A549 (cell line): ENCODE results near the gene DOK5. TPM values are rescaled to one million over a fixed set of nuclear protein-coding genes. Genes with fewer than 3 reads are reported as not detected.

Source experiments
- ATAC-seq, 2 experiments: fragments of 200-7000 bp in 1 of 2; fragments of >200 bp in 1 of 2; cut with Nextera tagmentation in 1 of 2; cut with Tn5 transposase in 1 of 2; 3 replicates each; pipeline versions ENCODE4 v1.8.0 to v1.9.1; 2018 to 2020; ENCODE audit warnings: mild to moderate bottlenecking in 1 of 2, moderate library complexity in 1 of 2
- CTCF ChIA-PET: fragments of 300-600 bp; sonication (Branson Sonifier 250); formaldehyde crosslinking; extraction: SDS; loops from one replicate; lab custom pipeline; 2021; ENCODE audit warnings: antibody characterized with exemption, inconsistent platforms; lab: Yijun Ruan, JAX
- POLR2A ChIA-PET: fragments of 350-600 bp; formaldehyde crosslinking; extraction: SDS; loops from one replicate; lab custom pipeline; 2021; ENCODE audit warnings: antibody characterized with exemption, inconsistent platforms; lab: Yijun Ruan, JAX
- DNase-seq, 2 experiments: peaks; one replicate each; pipeline versions ENCODE4 v3.0.0 to v3.0.0-alpha.2; 2011 to 2016; ENCODE audit warnings: low read depth in 1 of 2, low spot score in 1 of 2
- FAIRE-seq: peaks from 2 replicates; lab custom pipeline; 2011; peaks lifted over from hg19 to GRCh38; lab: Jason Lieb, UNC
- H3K27ac ChIP-seq, 2 experiments: fragments of >200 bp; sonication (Bioruptor Twin); formaldehyde crosslinking; 3 replicates each; pipeline ENCODE4 v1.5.1; 2016 to 2017
- H3K4me1 ChIP-seq: fragments of >200 bp; sonication (Bioruptor Twin); formaldehyde crosslinking; 3 replicates; pipeline ENCODE4 v1.6.1; 2016
- H3K4me2 ChIP-seq: fragments of >200 bp; sonication (Bioruptor Twin); formaldehyde crosslinking; 3 replicates; pipeline ENCODE4 v1.6.1; 2016
- H3K4me3 ChIP-seq: fragments of >200 bp; sonication (Bioruptor Twin); formaldehyde crosslinking; 3 replicates; pipeline ENCODE4 v1.5.1; 2016
- H3K9me3 ChIP-seq: fragments of >200 bp; sonication (Bioruptor Twin); formaldehyde crosslinking; 3 replicates; pipeline ENCODE4 v1.6.1; 2016
- BCL3 ChIP-seq: fragments of >200 bp; sonication (Bioruptor Twin); formaldehyde crosslinking; IDR thresholded peaks from 3 replicates; pipeline ENCODE4 v1.6.1; 2016
- BHLHE40 ChIP-seq: IDR thresholded peaks from 2 replicates; pipeline ENCODE4 v1.6.1; 2012; ENCODE audit warnings: low read depth, low read length, inconsistent platforms
- CBX2 ChIP-seq: fragments of 200-600 bp; sonication (generic); IDR thresholded peaks from 2 replicates; pipeline ENCODE4 v1.6.1; 2016; ENCODE audit warnings: low read depth, mild to moderate bottlenecking, borderline replicate concordance
- CBX8 ChIP-seq: fragments of 200-600 bp; sonication (generic); IDR thresholded peaks from 2 replicates; pipeline ENCODE4 v1.6.1; 2016
- CHD2 ChIP-seq: fragments of 150-350 bp; IDR thresholded peaks from 2 replicates; pipeline ENCODE4 v1.6.1; 2014; ENCODE audit warnings: low read length; ENCODE audit not compliant: partially characterized antibody
- EHMT2 ChIP-seq: fragments of 200-600 bp; sonication (generic); IDR thresholded peaks from 2 replicates; pipeline ENCODE4 v1.6.1; 2016; ENCODE audit warnings: antibody characterized with exemption, low read depth, mild to moderate bottlenecking, moderate library complexity
- ELK1 ChIP-seq: fragments of 150-350 bp; IDR thresholded peaks from 2 replicates; pipeline ENCODE4 v1.6.1; 2014; ENCODE audit warnings: low read depth, mild to moderate bottlenecking, low read length
- EP300 ChIP-seq, 2 experiments: fragments of >200 bp; sonication (Bioruptor Twin); formaldehyde crosslinking; IDR thresholded peaks; 2 replicates in 1 of 2; 3 replicates in 1 of 2; pipeline ENCODE4 v1.6.1; 2016 to 2017
- ESRRA ChIP-seq: fragments of 150-350 bp; IDR thresholded peaks from 2 replicates; pipeline ENCODE4 v1.6.1; 2014; ENCODE audit warnings: mild to moderate bottlenecking, low read length, borderline replicate concordance
- FOXS1 ChIP-seq: fragments of 250-450 bp; sonication (Bioruptor Pico); IDR thresholded peaks from 2 replicates; pipeline ENCODE4 v1.5.0; 2020; ENCODE audit warnings: mild to moderate bottlenecking, moderate library complexity
- JUNB ChIP-seq: fragments of >200 bp; sonication (Bioruptor Twin); formaldehyde crosslinking; IDR thresholded peaks from 2 replicates; pipeline ENCODE4 v1.6.1; 2016
- MAX ChIP-seq: IDR thresholded peaks from 2 replicates; pipeline ENCODE4 v1.6.1; 2012
- NPAS2 ChIP-seq: fragments of 250-450 bp; sonication (Bioruptor Pico); IDR thresholded peaks from 2 replicates; pipeline ENCODE4 v1.8.0; 2022; ENCODE audit warnings: mild to moderate bottlenecking, moderate library complexity, borderline replicate concordance
- PBX3 ChIP-seq: IDR thresholded peaks from 2 replicates; pipeline ENCODE4 v1.6.1; 2012
- POLR2AphosphoS2 ChIP-seq: conservative IDR thresholded peaks from 2 replicates; pipeline ENCODE4 v1.6.1; 2012; ENCODE audit warnings: low read length, improper control_type of control experiment, inconsistent platforms
- RCOR1 ChIP-seq: fragments of 150-350 bp; IDR thresholded peaks from 2 replicates; pipeline ENCODE4 v1.6.1; 2014; ENCODE audit warnings: antibody characterized with exemption, low read length, low read depth
- REST ChIP-seq: fragments of 200-600 bp; sonication (generic); IDR thresholded peaks from 2 replicates; pipeline ENCODE4 v1.6.1; 2016; ENCODE audit warnings: antibody characterized with exemption, mild to moderate bottlenecking, moderate library complexity
- RFX5 ChIP-seq: fragments of 450-650 bp; IDR thresholded peaks from 2 replicates; pipeline ENCODE4 v1.7.1; 2014; ENCODE audit warnings: antibody characterized with exemption, mild to moderate bottlenecking, moderate library complexity
- SMC3 ChIP-seq: fragments of >200 bp; sonication (Bioruptor Twin); formaldehyde crosslinking; IDR thresholded peaks from 3 replicates; pipeline ENCODE4 v1.6.1; 2018; ENCODE audit warnings: inconsistent platforms
- USF2 ChIP-seq: fragments of 450-650 bp; IDR thresholded peaks from 2 replicates; pipeline ENCODE4 v1.6.1; 2014; ENCODE audit warnings: antibody characterized with exemption
- ZSCAN20 ChIP-seq: fragments of 250-450 bp; sonication (Bioruptor Pico); IDR thresholded peaks from 2 replicates; pipeline ENCODE4 v1.8.0; 2022; ENCODE audit warnings: mild to moderate bottlenecking, moderate library complexity
- WGBS: methylation state at CpG from one replicate; pipeline ENCODE4 v1.1.6; 2017; ENCODE audit errors: missing lambda C conversion rate; 5-methylcytosine and 5-hydroxymethylcytosine counted together
- polyA plus RNA-seq, 4 experiments: library from polyadenylated mRNA; depleted of rRNA in 3 of 4; stranded (reverse); fragments of >200 nt; fragmentation: RNase III in 1 of 4; extraction: RNeasy Plus Mini Kit Qiagen cat#74134 plus additional on column Dnase treatment in 1 of 4; gene quantifications; 2 replicates in 3 of 4; 3 replicates in 1 of 4; pipeline ENCODE4 v1.2.3, GENCODE V29; 2011 to 2017

Gene DOK5
- polyA plus RNA-seq, 2 of the 4 experiments (the other 2 are of a cell fraction): not detected

GRCh38 chr20:54554006-54554405 is 78.6 kb downstream of the DOK5 start:
- no peak for FAIRE-seq
- Histone ChIP-seq H3K4me2 (no peak overlapping the region), H3K4me1 (no peaks in the 10 kb centered on the region), H3K27ac (no peak overlapping the region), H3K4me3 (no peak overlapping the region), H3K9me3 (no peaks in the 10 kb centered on the region)
- no peak for TF ChIP-seq POLR2AphosphoS2
- no peak for TF ChIP-seq ESRRA
- no peak for TF ChIP-seq RFX5
- TF ChIP-seq CBX2: no peak
- ATAC-seq: no peak
- no peak for DNase-seq
- CTCF ChIA-PET: interaction anchor here (0.6 to 1.5 kb wide), 3 partner anchors 11 to 335 kb away, joined by 3 read pairs; no protein-coding TSS in a partner anchor
- POLR2A ChIA-PET: no interaction called here

GRCh38 chr20:54555150-54555549 is 79.8 kb downstream of the DOK5 start:
- no peak for ATAC-seq
- CTCF ChIA-PET: interaction anchor here (1.5 kb wide), 1 partner anchor 9 kb away, joined by 3 read pairs; no protein-coding TSS in a partner anchor

GRCh38 chr20:54556406-54556805 is 81.0 kb downstream of the DOK5 start:
- CTCF ChIA-PET: no interaction called here
- ATAC-seq (no peak), FAIRE-seq (no peak), DNase-seq (no peak)
- Histone ChIP-seq H3K27ac (no peak overlapping the region), H3K4me3 (no peak overlapping the region), H3K9me3 (no peaks in the 10 kb centered on the region), H3K4me2 (no peak overlapping the region), H3K4me1 (no peaks in the 10 kb centered on the region)
- WGBS: 24% methylated on average over 2 of the region's 2 CpGs
- POLR2A ChIA-PET: no interaction called here
- no peak for TF ChIP-seq CHD2
- no peak for TF ChIP-seq SMC3
- TF ChIP-seq POLR2AphosphoS2: no peak
- no peak for TF ChIP-seq RFX5
- TF ChIP-seq CBX8: no peak
- no peak for TF ChIP-seq EHMT2
- TF ChIP-seq JUNB: no peak
- no peak for TF ChIP-seq ESRRA

More at GRCh38 chr20:54555150-54555549, 79.8 kb downstream of the DOK5 start:
- WGBS: 38% methylated on average over 3 of the region's 3 CpGs
- Histone ChIP-seq H3K4me3 (no peak overlapping the region), H3K27ac (no peak overlapping the region), H3K4me1 (no peaks in the 10 kb centered on the region), H3K9me3 (no peaks in the 10 kb centered on the region), H3K4me2 (no peak overlapping the region)
- FAIRE-seq (no peak), DNase-seq (no peak)
- TF ChIP-seq NPAS2 (CRISPR knock-in tag) (no peak), BHLHE40 (no peak), MAX (no peak)
- POLR2A ChIA-PET: no interaction called here

GRCh38 chr20:54557806-54558590 is 82.6 kb downstream of the DOK5 start:
- Histone ChIP-seq H3K9me3 (no peaks in the 10 kb centered on the region), H3K4me3 (no peak overlapping the region), H3K4me1 (no peaks in the 10 kb centered on the region), H3K4me2 (no peak overlapping the region), H3K27ac (no peak overlapping the region)
- no peak for FAIRE-seq
- CTCF ChIA-PET: no interaction called here
- POLR2A ChIA-PET: no interaction called here
- no peak for DNase-seq
- whole genome bisulfite sequencing: 76% methylated on average over 3 of the region's 3 CpGs
- ATAC-seq: no peak
- TF ChIP-seq USF2 (no peak), RCOR1 (no peak), REST (no peak), BCL3 (no peak), ZSCAN20 (no peak), CBX8 (no peak), EP300 (IDR thresholded peaks at IDR 0.05) (no peak), PBX3 (no peak), EHMT2 (no peak), ELK1 (no peak), FOXS1 (CRISPR knock-in tag) (no peak), CHD2 (no peak)
